Activated T-cell treated with anti-CD3 and anti-CD28 coated beads, Interleukin-2, amount 50 U/mL, for 48 hours (primary cell): ENCODE results near the gene HOXA6.

Experiments used
- DNase-seq, 2 experiments: peaks; one replicate each; pipeline ENCODE4 v3.0.0-alpha.2; 2020

The HOXA6 gene

DNA sequence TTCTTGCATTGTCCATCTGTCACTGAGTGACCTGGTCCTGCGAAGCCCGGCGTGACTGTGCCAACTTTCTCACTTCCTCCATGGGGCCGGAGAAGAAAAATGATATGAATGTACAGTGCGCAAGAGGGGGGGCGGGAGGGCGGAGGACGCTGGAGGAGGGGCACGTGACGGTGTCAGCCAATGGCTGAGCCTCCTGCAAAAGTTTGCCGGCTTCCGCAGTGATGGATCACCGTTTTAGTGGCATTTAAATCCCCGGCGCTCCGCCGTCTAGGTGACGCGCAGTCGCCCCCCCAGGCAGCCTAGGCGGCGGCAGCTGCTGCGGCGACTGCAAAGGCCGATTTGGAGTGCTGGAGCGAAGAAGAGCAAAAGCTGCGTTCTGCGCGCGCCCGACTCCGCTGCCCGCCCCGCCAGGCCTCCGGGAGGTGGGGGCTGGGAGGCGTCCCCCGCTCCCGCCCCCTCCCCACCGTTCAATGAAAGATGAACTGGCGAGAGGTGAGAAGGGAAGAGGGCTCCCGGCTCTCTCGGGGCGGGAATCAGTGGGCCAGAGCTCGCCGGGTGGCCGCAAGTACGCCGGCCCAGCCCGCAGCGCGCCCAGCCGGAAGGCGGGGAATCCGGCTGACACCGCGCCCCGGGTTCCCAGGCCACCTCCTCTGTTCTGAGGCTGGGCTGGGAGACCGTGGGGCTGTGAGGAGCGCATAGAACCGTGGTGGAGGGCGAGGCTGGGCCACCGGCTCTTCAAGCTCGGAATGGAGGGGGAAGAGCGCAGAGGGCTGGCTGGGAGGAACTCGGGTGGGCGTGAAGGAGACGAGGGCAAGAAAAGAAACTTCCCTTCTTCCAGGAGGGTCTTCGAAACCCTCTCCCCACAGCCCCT, 51.4 kb downstream of the HOXA6 start, which contains the start of gene HOXA1:
Gene HOXA1, minus strand, starts transcription at position 104 of the 871 bp plus-strand sequence. Its CDS starts 88 bp downstream, at position 16.
- DNase-seq, result peak; percentile 70 to 79
